MM.1S (cell line): ENCODE data around the gene SYCE1.

Experiments used
- CTCF ChIP-seq: fragments of 300-600 bp; sonication (generic); IDR thresholded peaks from 2 replicates; pipeline ENCODE4 v1.5.1; 2016; ENCODE audit warnings: antibody characterized with exemption, low read length, mixed read lengths
- EZH2 ChIP-seq: fragments of 300-600 bp; sonication (generic); optimal IDR thresholded peaks from 2 replicates; pipeline ENCODE3; 2017; ENCODE audit warnings: low read depth, mild to moderate bottlenecking, antibody characterized with exemption, low read length, mixed read lengths

GRCh38 chr10:133516057-133516456 is 49.3 kb downstream of the SYCE1 start:
- no peak for TF ChIP-seq CTCF
- TF ChIP-seq EZH2, result no peak
